ENCODE measurements around the gene SLC39A13. TPM values are rescaled to one million over a fixed set of nuclear protein-coding genes. Genes with fewer than 3 reads are reported as not detected.

The SLC39A13 gene
- total RNA-seq, 1 donor from 2014 or later, result 36.0 TPM

- H3K4me3 Mint-ChIP-seq, result peak overlapping the region; percentile 51
- no peak for TF ChIP-seq CTCF (conservative IDR thresholded peaks at IDR 0.05)
- H3K27me3 Mint-ChIP-seq (ENCODE audit: low read depth), result no peaks in the 10 kb centered on the region
- DNase-seq (ENCODE audit: low read depth, low spot score), result no peak
- no peak overlapping the region for H3K27ac Mint-ChIP-seq (ENCODE audit: unreplicated experiment)
- H3K4me1 Mint-ChIP-seq, result no peaks in the 10 kb centered on the region
- H3K9me3 Mint-ChIP-seq, result no peaks in the 10 kb centered on the region
- peaks cover 6% of the 10 kb centered on the region for H3K36me3 Mint-ChIP-seq (ENCODE audit: low read depth)
Measured at GRCh38 chr11:47415949-47416472, 7.6 kb downstream of the SLC39A13 start.

- no peaks in the 10 kb centered on the region for H3K9me3 Mint-ChIP-seq
- no peak for DNase-seq (ENCODE audit: low read depth, low spot score)
- peaks cover 6% of the 10 kb centered on the region for H3K36me3 Mint-ChIP-seq (ENCODE audit: low read depth)
- H3K4me3 Mint-ChIP-seq, result peak overlapping the region; percentile 59
- TF ChIP-seq CTCF (conservative IDR thresholded peaks at IDR 0.05), result no peak
- H3K27me3 Mint-ChIP-seq (ENCODE audit: low read depth), result no peaks in the 10 kb centered on the region
- peak overlapping the region; percentile 57 for H3K27ac Mint-ChIP-seq (ENCODE audit: unreplicated experiment)
- H3K4me1 Mint-ChIP-seq, result no peaks in the 10 kb centered on the region
Measured at GRCh38 chr11:47417712-47418111, 9.3 kb downstream of the SLC39A13 start.

- Mint-ChIP-seq H3K4me3 (peak overlapping the region; percentile 59), H3K36me3 (ENCODE audit: low read depth) (peaks cover 6% of the 10 kb centered on the region), H3K27me3 (ENCODE audit: low read depth) (no peaks in the 10 kb centered on the region), H3K27ac (ENCODE audit: unreplicated experiment) (no peak overlapping the region), H3K4me1 (no peaks in the 10 kb centered on the region), H3K9me3 (no peaks in the 10 kb centered on the region)
- no peak for TF ChIP-seq CTCF (conservative IDR thresholded peaks at IDR 0.05)
- DNase-seq (ENCODE audit: low read depth, low spot score), result no peak
Measured at GRCh38 chr11:47418454-47419259, 10.3 kb downstream of the SLC39A13 start.

- Mint-ChIP-seq H3K27ac (ENCODE audit: unreplicated experiment) (peak overlapping the region; percentile 100), H3K4me3 (peak overlapping the region; percentile 99), H3K4me1 (peaks cover 26% of the 10 kb centered on the region), H3K36me3 (ENCODE audit: low read depth) (peaks cover 14% of the 10 kb centered on the region), H3K9me3 (no peaks in the 10 kb centered on the region), H3K27me3 (ENCODE audit: low read depth) (no peaks in the 10 kb centered on the region)
- DNase-seq (ENCODE audit: low read depth, low spot score), result no peak
- TF ChIP-seq CTCF (conservative IDR thresholded peaks at IDR 0.05), result no peak
Measured at GRCh38 chr11:47425611-47426010, 17.2 kb downstream of the SLC39A13 start.

- Mint-ChIP-seq H3K36me3 (ENCODE audit: low read depth) (peaks cover 14% of the 10 kb centered on the region), H3K27me3 (ENCODE audit: low read depth) (no peaks in the 10 kb centered on the region), H3K27ac (ENCODE audit: unreplicated experiment) (peak within 1 kb of the TSS; percentile 100), H3K9me3 (no peaks in the 10 kb centered on the region), H3K4me1 (peaks cover 26% of the 10 kb centered on the region), H3K4me3 (peak within 1 kb of the TSS; percentile 99)
- DNase-seq (ENCODE audit: low read depth, low spot score), result peak; percentile 98
- TF ChIP-seq CTCF (conservative IDR thresholded peaks at IDR 0.05), result no peak
Measured at GRCh38 chr11:47426062-47426956, 17.9 kb downstream of the SLC39A13 start, which contains the start of gene PSMC3. PSMC3 (minus strand) TSS chr11:47426439; CDS start chr11:47426279, 160 bp downstream.
